ENCODE data around the gene KCNAB3.

- no peak for TF ChIP-seq DPF2 (IDR thresholded peaks at IDR 0.05)
- TF ChIP-seq ESRRA (IDR thresholded peaks at IDR 0.05; ENCODE audit: borderline replicate concordance, low read depth), result no peak
- TF ChIP-seq EZH2 (IDR thresholded peaks at IDR 0.05; ENCODE audit: borderline replicate concordance, low read depth, low read length), result no peak
Measured at GRCh38 chr17:7946441-7946840, 16.8 kb upstream of the KCNAB3 start.

All from K562 (cell line).